HG03354 (cell line): ENCODE data around the gene ACTR1B.
"Not testable (repeated sequence)": the region's sequence is repeated elsewhere in the genome, so short reads cannot be mapped to it uniquely, and the experiment has no call there.

Experiments used
- ATAC-seq: cut with Tn5 transposase; IDR thresholded peaks from one replicate; pipeline ENCODE4 v1.9.1; 2021; ENCODE audit warnings: mild to moderate bottlenecking; ENCODE audit not compliant: unreplicated experiment, poor library complexity, severe bottlenecking

The ACTR1B gene

GRCh38 chr2:97625354-97626048 is 38.3 kb downstream of the ACTR1B start:
- ATAC-seq: not testable (repeated sequence)

GRCh38 chr2:97622976-97623375 is 40.9 kb downstream of the ACTR1B start:
- ATAC-seq: not testable (repeated sequence)

- ATAC-seq: not testable (repeated sequence)
These were observed 43.4 kb downstream of the ACTR1B start for GRCh38 chr2:97620492-97620891.

GRCh38 chr2:97618939-97619827 is 44.7 kb downstream of the ACTR1B start:
- not testable (repeated sequence) for ATAC-seq

- ATAC-seq: no peak
These were observed 45.9 kb downstream of the ACTR1B start for GRCh38 chr2:97617911-97618310.

GRCh38 chr2:97615746-97616145 is 48.1 kb downstream of the ACTR1B start:
- not testable (repeated sequence) for ATAC-seq

GRCh38 chr2:97611895-97612294 is 51.9 kb downstream of the ACTR1B start:
- not testable (repeated sequence) for ATAC-seq

- ATAC-seq: not testable (repeated sequence)
These were observed 55.1 kb downstream of the ACTR1B start for GRCh38 chr2:97608745-97609144.
